ENCODE measurements around the gene FRYL.

DNA sequence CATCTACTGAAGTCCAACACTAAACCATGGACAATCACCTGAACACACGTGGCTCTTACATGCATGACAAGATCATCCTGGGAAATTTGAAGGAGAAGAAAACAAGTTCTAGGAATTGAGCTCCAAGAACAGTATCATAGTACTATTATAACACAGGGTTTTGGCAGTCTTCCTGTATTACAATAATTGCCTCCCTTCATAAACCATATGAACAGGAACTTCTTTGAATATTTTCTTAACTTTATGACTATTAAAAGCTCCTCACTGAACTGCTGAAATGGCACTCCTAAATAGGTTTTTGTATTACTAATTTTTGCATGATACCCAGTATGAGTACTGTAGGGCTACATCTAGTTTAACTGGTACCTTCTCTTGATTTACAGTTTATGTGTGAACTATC, 160.0 kb downstream of the FRYL start:
- TF ChIP-seq CTCF (conservative IDR thresholded peaks at IDR 0.05; ENCODE audit: low read length) = no peak
- no peak for TF ChIP-seq EZH2phosphoT487 (IDR thresholded peaks at IDR 0.05; ENCODE audit: borderline replicate concordance, low read depth, low read length)

Measured in OCI-LY7 (cell line).